Stimulated activated CD8-positive, alpha-beta memory T cell treated with anti-CD3 and anti-CD28 coated beads, Interleukin-7, amount 100 ng/mL, for 1 hour (primary cell): ENCODE data around the gene PTPRG.

ENCODE experiments used
- DNase-seq, 2 donors: peaks; one replicate each; pipeline ENCODE4 v3.0.0-alpha.2; 2020; ENCODE audit warnings: low read depth in 2 of 2

Gene PTPRG

DNA sequence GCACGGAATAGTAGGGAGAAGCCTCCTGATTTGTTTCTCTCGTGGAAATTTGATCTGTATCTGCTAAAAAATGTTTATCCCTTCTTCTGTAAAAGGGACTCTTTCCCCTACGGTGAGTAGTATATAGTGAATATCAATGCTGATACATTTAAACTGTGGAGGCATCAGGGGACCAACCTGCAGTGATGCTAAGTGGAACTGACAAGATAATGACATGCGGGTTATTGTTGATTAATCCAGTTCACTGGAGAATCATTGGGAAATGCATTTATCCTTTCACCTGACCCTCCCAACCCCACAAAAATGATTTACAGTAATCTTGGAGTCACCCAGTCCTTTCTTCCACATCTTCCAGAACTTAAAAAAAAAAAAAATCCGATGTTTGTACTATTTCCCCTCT is 264.8 kb downstream of the PTPRG start:
- DNase-seq = no peak

DNA sequence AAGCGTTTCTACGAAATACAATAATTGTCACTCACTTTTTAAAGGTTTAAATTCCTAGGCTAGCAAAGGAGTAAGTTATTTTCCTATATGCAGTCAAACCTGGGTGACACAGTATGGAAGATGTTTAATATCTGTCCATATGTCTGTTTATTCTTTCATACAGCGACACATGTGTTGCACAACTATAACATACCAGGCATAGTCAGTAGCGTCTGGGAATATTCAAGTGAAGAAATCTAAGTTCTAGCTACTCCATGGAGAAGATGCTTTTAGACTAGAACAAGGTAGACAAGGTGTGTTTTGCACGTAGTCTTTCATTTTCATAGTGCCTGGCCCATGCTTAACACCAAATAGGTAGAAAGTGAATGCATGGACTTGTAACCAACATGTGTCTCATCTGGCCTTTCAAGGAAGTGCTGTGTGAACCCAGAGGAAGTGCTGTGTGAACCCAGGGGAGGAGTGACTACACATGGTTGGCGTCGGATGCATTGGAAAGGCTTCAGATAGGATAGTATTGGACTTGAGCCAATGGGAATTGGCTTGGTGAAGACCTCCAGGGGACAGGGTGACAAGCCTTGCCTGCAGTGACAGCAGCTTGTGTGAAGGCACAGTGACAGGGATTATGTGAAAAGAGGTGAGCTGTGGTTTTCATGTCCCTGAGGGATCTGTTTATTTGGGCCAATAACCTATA is 267.0 kb downstream of the PTPRG start:
- no peak for DNase-seq

DNA sequence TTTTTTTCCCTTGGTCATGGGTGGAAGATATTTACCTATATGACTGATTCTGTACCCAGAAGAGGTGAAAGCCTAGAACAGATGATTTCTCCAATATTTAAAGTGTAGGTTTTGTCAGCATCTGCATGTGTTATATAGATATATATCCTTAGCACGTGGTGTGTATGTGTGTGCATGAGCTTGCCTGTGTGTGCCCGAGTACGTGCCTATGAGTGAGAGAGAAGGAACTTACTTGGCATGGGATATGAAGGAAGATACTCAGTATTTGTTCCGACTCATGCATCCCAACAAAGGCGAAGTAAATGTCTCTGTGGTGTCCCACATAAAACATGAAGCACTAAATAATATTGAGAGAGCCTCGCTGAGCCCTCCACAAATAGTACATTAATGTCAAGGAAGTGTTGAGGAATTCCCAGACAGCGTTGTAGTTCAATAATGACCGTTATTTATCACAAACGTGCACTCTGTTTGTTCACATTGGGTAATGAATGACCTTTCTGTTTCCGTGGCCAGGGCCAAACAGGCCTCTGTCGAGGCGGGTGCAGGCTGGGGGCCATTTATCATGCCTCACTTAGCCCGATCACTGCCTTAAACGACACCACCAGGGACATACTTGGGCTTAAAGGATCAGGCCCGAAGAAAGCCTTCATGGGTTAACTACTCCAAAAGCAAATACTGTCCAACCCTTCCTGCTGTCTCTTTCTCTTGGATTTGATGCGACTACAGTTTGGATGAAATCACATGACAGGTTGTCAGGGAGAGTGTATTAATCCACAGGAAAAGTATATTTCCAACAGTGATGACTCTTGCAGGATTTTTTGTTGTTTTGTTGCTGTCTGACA is 267.7 kb downstream of the PTPRG start:
- no peak for DNase-seq

DNA sequence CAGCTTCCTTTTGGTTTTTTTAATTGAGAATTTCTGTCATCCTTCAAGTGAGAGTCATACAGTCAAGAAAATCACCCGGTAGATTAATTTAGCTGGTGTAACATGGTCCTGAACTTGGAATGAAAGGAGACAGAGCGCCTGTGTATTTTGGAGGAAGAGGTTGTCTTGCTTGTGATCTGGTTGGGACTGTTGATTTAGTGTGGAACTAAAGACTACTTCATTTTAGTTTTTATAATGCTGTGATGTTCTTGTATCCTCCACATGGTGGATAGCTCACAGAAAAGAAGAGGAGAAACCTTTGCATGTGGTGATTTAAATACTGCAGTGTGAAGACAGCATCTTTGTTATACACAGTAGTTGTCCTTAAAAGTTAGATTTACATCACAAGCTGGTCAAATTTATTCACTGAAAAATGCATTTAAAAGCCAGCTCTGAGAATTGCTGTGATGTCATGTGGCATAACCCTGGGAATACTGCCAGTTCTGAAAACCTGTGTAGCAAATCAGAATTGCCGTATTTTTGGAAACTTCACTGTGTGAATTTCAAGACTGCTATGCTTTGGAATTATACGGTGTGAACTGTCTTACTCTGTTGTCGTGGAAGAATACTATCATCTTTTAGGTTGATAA is 268.5 kb downstream of the PTPRG start:
- DNase-seq = no peak

GRCh38 chr3:61831973-61832372 is 270.6 kb downstream of the PTPRG start:
- no peak for DNase-seq

GRCh38 chr3:61832375-61833229 is 271.2 kb downstream of the PTPRG start:
- DNase-seq = no peak

DNA sequence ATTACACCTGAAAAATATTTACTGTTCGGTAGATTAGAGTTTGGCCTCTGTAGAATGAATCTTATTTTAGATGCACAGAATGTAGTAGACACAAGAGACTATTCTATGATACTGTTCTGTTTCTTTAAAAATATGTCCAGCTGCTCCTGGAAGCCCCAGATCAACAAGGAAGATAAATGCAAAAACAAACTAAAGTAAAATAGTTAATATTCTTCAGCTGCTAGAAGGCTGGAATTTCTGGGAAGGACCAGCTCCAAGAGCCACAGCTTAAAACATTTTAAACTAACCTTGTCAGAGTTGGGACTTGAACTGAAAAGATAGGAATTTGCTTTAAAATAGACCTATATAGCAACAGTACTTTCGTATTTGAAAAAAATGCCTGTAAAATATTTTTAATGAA is 277.9 kb downstream of the PTPRG start:
- no peak for DNase-seq

DNA sequence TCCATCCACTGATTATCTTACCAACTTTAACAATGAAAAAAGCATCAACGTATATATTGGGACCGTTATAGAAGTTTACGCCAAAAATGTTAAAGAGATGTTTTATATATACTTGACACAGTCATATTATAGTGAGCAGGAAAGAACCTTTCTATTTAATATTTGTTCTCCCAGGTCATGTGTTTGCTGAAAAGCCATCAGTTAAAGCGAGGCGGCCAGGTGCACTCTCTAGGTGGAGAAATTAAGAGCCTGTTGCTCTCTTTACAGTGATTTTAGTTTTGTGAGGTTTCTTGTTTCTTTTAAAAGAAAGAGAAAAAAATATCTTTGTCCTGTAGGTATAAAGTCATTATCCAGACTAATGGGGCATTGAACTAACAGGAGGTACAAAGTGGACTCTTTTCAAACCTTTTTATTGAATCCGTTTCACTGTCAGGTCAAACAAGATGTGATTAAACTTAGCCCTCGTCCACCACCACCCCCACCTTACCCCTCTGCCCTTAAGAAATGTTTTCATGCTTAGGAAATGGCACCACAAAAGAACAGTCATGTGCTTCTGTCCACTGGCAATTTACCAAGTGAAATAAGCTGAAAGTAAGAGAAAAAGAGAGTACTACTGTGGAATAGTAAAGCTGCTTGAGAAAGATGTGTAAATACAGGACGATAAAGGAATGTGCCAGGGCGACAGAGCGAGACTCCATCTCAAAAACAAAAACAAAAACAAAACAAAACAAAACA is 279.9 kb downstream of the PTPRG start:
- DNase-seq = no peak

- DNase-seq = no peak
Measured at GRCh38 chr3:61841988-61842387, 280.6 kb downstream of the PTPRG start.

- no peak for DNase-seq
Measured at GRCh38 chr3:61844346-61844745, 283.0 kb downstream of the PTPRG start.

- DNase-seq = no peak
Measured at GRCh38 chr3:61846488-61846887, 285.1 kb downstream of the PTPRG start.

DNA sequence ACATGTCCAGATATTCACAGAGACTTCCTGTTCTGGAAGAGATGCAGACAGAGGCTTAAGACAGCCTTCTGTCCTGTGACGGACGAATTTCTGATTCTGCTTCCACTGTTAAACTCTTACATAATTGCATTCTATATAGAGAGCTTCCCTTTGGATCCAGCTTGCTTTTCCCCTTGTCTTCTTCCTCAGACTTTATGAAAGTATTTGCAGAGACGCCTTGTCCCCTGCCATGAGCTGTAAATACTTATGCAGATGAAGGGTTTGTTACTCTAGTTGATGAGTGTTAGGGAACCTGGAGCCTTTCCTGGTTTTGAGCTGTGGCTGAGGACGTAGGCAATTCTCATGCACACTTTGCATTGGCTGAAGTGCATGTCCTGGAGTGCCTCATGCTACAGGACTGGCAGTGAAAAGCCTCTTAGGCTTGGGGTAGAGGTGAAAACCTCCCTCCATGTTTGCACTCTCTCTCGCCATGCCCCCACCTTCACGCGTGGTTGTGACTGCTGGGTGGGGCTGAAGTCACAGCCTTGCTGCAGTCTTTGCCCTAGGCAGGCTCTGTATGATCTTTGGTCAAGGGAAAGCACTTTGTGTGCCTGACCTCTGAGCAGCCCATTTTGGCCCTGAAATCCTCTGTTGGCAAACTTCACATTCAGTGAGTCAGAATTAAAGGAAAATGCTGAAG is 286.6 kb downstream of the PTPRG start:
- no peak for DNase-seq

- DNase-seq = no peak
Measured at GRCh38 chr3:61848885-61849284, 287.5 kb downstream of the PTPRG start.

GRCh38 chr3:61853912-61854311 is 292.5 kb downstream of the PTPRG start:
- DNase-seq = no peak

GRCh38 chr3:61855211-61855610 is 293.8 kb downstream of the PTPRG start:
- DNase-seq = no peak

DNA sequence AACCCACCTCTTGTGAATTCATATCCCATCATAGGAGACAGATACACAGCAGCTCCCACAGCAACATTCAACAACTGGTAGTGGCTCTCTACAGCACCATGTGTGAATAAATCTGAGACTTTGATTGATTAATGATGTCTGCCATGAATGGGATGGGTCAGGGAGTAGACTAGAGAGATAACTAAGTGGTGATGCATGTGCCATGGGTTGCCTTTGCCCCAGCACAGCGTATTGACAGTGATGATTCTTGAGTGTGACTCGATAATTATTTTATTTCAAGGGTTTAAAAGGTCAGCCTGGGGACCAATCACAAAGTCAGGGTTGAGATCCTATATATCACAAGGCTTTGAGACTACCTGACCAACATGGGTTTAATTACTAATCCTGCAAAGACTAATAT is 295.9 kb downstream of the PTPRG start:
- DNase-seq = no peak

DNA sequence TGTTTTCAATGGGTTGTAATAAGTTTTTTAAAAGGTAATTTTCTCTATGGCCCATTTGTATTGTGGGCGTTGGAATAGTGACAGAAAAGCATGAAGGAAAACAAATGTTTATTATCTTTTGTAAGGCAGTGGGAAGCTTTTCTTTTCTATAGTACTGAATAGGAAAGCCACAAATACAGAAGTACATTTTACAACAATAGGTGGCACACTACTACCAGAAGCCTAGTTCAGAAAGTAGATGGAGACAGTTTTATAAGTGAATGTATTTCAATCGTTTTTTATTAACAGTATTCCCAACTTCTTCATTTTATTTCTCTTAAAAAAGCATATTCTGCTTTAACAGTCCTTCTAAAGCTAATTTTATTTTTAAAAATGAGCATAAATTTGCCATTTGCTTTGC is 296.7 kb downstream of the PTPRG start:
- no peak for DNase-seq

DNA sequence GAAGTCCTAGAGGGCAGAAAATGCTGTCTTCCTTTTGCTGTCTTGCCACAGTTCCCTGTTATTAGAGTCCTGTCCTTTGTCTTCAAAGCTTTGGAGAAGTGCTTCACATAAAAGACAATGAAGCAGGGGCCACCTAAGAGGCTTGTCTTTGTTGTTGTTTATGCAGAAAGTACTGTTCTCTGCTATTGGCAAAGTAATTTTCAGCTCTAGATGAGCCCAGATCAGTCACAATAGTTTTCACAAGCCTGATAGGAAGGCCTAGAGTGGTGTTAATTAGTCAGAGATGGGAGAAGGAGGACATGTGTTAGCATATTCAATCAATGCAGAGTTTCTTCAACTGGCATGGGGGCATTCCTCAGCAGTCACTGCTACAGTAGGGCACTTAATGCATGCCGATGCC is 300.0 kb downstream of the PTPRG start:
- DNase-seq = no peak

GRCh38 chr3:61862614-61863289 is 301.4 kb downstream of the PTPRG start:
- DNase-seq = no peak

GRCh38 chr3:61863579-61863978 is 302.2 kb downstream of the PTPRG start:
- no peak for DNase-seq
